Stimulated activated CD8-positive, alpha-beta memory T cell treated with anti-CD3 and anti-CD28 coated beads, Interleukin-4, amount 100 ng/mL, for 4 hours (primary cell): ENCODE results near the gene RNASEL.
A peak's percentile ranks its signal among the peaks of the same experiment; 100 is the strongest.

Experiments used
- DNase-seq, 2 donors: peaks; one replicate each; pipeline ENCODE4 v3.0.0-alpha.2; 2020; ENCODE audit warnings: low read depth in 2 of 2, low spot score in 1 of 2

Gene RNASEL

DNA sequence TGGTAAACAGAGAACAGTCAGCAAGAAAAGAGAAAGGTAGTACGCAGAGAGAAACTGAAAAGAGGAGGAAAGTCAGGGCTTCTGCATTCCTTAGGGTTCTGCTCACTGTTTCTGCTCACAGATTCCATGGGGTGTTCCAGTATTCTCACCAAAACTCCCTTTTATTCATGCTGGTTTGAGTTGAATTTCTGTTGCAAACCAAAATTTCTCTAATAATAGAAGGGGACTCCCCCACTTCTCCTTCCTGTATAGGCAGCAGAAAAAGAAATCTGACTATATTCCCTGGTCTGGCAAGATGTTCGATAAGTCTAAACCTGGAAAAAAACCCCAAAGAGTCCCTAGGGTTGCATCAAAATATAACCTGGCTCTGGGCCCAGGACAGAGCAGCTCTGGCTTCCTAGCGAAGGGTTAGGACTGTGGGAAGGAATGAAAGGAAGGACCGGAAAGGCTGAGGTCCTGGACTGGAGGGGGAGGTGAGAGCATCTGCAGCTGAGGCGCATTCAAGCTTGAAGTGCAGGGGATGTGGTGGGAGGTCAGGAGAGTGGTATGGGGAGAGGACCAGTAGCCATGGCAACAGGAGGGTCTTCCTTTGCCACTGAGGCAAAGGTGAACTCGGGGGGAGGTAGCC lies 34.0 kb upstream of the RNASEL start:
- no peak for DNase-seq

DNA sequence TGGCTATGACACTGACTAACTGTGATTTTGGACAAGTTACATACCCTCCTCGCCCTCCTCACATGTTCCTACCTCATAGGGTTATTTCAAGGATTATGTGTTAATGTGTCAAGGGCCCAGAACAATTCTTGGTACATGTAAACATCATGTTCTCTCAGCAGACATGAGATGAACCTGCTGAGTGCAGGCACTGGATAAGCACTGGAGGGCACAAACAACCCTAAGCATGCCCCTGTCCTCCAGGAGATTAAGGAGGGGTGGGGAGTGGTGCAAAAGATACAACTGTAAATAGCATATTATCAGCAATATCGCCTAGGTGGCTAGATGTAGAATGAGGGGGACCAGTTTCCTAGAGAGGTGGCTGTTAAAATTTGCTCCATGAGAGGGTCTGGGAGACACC lies 32.9 kb upstream of the RNASEL start:
- DNase-seq, result no peak

- DNase-seq, result no peak
Observed at GRCh38 chr1:182620924-182621585, 32.0 kb upstream of the RNASEL start.

- DNase-seq, result no peak
Observed at GRCh38 chr1:182617734-182618351, 28.8 kb upstream of the RNASEL start.

GRCh38 chr1:182617014-182617429 lies 28.0 kb upstream of the RNASEL start:
- no peak for DNase-seq

GRCh38 chr1:182616130-182617013 lies 27.3 kb upstream of the RNASEL start:
- peak; percentile 52 to 78 for DNase-seq

GRCh38 chr1:182615468-182616129 lies 26.5 kb upstream of the RNASEL start:
- DNase-seq, result no peak

DNA sequence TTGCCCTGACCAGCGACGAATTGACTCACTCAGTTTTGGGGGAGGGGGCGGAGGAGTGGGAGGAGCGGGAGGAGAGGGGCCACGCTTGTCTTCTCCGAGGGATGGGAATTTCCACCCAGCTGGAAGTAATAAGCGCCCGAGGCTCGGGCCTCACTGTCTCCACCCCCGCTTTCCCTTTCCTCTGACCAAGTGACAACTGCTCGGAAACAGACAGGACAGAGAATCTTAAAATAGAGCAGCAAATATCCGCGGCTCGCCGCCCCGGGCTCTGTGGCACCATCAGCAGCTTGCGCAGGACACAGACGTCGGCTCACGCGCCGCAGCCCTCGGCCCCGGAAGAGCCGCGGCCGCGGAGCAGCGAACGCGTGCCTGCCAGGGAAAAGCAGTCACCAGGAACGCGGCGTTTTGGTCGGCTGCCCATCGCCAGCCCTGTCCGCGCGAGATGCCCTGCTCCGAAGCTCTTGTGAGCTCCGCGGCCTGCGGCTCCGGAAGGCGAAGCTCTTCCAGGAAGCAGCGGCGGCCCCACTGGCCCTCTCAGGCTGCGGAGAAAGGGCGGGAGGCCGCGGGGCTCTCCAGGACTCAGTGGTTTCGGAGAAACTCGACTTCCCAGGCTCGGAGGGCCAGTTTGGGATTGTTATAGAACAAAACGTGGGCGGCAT lies 25.9 kb upstream of the RNASEL start:
- peak in 1 of 2 donors; percentile 65 for DNase-seq

GRCh38 chr1:182611787-182612186 lies 22.7 kb upstream of the RNASEL start:
- no peak for DNase-seq

DNA sequence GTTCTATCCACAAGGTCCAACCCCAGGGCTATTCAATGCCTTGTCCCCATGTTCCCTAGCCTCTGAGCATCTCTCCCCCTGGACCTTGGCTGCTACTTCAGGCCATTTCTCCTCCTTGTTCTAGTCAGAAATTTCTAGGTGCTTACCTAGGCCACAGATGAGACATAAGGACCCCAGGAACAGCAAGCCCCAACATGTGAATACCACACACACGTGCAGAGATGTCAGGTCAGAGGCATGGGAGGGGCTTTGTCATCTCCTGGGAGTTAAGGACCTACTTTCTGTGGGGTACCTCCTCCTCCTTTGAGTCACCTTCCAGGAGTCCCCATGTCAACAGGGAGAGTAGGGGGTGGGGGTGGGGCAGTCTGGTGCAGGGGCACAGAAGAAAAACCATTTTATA lies 22.3 kb upstream of the RNASEL start:
- DNase-seq, result no peak

DNA sequence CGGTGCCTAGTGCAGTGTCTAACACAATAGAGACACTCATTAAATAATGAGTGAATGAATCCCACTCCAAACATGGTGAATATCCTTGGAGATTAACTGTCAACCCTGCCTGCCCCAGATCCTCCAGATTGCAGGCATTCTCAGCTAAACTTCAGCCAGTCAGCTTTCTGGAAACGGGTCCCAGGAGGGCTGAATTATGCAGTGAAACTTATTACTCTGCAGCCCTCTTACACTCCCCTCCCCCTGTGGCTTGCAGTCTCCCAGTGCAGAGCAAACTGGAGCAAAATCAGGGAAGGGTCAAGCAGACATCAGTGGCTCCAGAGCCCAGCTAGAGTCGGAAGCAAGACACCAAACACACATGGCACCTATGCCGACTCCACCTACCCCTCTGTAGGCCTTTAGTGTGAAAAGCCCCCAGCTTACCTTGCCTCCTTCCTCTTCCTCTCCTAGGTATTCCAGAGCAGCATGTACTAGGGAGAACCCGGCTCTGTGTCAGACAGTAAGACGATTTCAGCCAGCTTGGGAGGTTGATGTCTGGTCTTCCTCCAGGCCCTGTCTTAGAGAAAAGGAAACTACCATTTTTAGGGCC lies 21.6 kb upstream of the RNASEL start:
- DNase-seq, result no peak

- DNase-seq, result no peak
Observed at GRCh38 chr1:182608845-182609610, 20.0 kb upstream of the RNASEL start.

DNA sequence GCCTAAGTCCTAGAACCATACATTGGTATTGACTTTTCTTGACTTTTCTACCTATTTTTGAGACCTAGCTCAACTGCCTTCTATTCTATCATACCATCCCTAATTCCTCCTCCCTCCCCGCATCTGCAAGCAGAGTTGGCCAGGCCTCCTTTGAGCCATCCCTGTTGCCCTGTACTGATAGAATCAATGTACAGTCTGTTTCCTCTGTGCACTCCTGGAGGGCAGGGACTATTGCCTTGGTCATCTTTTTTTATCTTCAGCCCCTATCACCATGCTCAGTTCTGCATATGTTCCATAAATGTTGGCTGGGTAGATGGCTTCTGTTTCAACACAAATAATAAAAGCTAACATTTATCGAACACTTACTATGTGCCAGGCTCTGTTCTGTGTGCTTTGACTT lies 19.2 kb upstream of the RNASEL start:
- DNase-seq, result no peak

GRCh38 chr1:182607566-182607965 lies 18.5 kb upstream of the RNASEL start:
- no peak for DNase-seq

GRCh38 chr1:182604175-182605164 lies 15.4 kb upstream of the RNASEL start, which contains the start of gene RGS16:
Gene RGS16 (minus strand): TSS chr1:182604389. CDS start chr1:182604259, 130 bp downstream.
- peak; percentile 70 to 85 for DNase-seq

DNA sequence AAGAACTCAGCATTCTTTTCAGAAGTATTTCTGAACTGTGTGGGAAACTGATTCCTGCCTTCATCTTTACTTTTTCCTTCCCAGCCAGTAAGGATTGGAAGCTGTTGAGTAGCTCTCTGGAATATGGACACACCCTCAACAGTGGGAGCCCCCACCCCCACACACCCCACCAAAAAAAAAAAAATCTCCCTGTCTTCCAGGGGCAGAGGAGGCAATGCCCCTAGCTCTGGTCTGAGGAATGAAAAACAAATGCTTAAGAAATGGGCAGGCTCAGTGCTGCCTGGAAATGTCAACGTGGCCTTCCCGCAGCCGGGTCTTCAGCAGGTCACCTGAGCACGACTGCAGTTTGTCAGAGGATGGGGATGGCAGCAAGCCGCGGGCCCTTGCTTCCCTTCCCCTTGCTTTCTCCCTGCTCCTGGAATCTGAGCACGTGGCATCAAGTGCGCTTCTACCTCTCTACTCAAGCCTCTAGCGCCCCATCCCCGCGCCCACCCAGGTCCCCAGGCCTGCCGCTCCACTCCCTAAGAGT lies 14.7 kb upstream of the RNASEL start:
- DNase-seq, result no peak

- DNase-seq, result no peak
Observed at GRCh38 chr1:182602935-182603645, 14.0 kb upstream of the RNASEL start.
